RWPE1 (cell line): ENCODE measurements around the gene EDN3.

Experiments
- CTCF ChIA-PET: fragments of 350-600 bp; sonication (Branson Sonifier 250); formaldehyde crosslinking; extraction: SDS; loops from one replicate; lab custom pipeline; 2021; lab: Yijun Ruan, JAX
- POLR2A ChIA-PET: fragments of 400-600 bp; formaldehyde crosslinking; extraction: SDS; loops from one replicate; lab custom pipeline; 2020; ENCODE audit warnings: antibody characterized with exemption; ENCODE audit not compliant: low non-redundant PET; lab: Yijun Ruan, JAX
- DNase-seq: peaks from one replicate; pipeline ENCODE4 v3.0.0; 2012; ENCODE audit warnings: low spot score
- H3K27ac ChIP-seq: fragments of 450-650 bp; 2 replicates; pipeline ENCODE4 v1.5.1; 2017
- TF ChIP-seq, protein P1 (sequence below): fragments of 450-650 bp; conservative IDR thresholded peaks from 2 replicates; pipeline ENCODE4 v1.5.1; 2017; ENCODE audit warnings: low read depth, mild to moderate bottlenecking

EDN3 gene

GRCh38 chr20:59284470-59284869, 15.9 kb upstream of the EDN3 start:
- TF ChIP-seq, protein P1, sequence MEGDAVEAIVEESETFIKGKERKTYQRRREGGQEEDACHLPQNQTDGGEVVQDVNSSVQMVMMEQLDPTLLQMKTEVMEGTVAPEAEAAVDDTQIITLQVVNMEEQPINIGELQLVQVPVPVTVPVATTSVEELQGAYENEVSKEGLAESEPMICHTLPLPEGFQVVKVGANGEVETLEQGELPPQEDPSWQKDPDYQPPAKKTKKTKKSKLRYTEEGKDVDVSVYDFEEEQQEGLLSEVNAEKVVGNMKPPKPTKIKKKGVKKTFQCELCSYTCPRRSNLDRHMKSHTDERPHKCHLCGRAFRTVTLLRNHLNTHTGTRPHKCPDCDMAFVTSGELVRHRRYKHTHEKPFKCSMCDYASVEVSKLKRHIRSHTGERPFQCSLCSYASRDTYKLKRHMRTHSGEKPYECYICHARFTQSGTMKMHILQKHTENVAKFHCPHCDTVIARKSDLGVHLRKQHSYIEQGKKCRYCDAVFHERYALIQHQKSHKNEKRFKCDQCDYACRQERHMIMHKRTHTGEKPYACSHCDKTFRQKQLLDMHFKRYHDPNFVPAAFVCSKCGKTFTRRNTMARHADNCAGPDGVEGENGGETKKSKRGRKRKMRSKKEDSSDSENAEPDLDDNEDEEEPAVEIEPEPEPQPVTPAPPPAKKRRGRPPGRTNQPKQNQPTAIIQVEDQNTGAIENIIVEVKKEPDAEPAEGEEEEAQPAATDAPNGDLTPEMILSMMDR = no peak
- DNase-seq = no peak
- no peak overlapping the region for H3K27ac ChIP-seq
- CTCF ChIA-PET = no interaction called here
- POLR2A ChIA-PET = no interaction called here

- DNase-seq = no peak
- TF ChIP-seq, protein P1 = no peak
- ChIA-PET CTCF (interaction anchor here (0.7 to 0.8 kb wide), 3 partner anchors 9 to 166 kb away, joined by 3 to 4 read pairs (median 3); no protein-coding TSS in a partner anchor), POLR2A (no interaction called here)
- no peak overlapping the region for H3K27ac ChIP-seq
Observed at GRCh38 chr20:59289994-59290393, 10.4 kb upstream of the EDN3 start.

GRCh38 chr20:59291740-59292383, 8.5 kb upstream of the EDN3 start:
- POLR2A ChIA-PET = no interaction called here
- TF ChIP-seq, protein P1 = no peak
- CTCF ChIA-PET = interaction anchor here (0.6 kb wide), 1 partner anchor 61 kb away, joined by 3 read pairs; no protein-coding TSS in a partner anchor
- H3K27ac ChIP-seq = no peak overlapping the region
- peak; percentile 64 for DNase-seq

DNA sequence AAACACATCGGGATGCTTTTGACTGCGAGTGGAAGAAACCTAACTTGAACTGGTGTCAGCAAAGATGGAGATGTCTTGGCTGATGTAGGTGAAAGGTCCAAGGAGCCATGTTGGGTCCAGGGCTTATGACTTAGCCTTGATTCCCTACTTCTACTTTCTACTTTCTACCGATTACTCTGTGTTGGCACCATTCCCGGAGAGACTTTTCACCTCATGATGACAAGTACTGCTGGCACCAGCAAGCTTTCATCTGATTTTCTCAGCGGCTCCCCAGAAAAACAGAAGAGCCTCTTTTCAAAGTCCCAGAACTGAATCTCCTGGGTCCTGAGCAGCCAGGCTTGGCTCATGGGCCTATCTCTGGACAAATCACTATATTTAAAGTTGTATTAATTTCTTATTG, 4.9 kb upstream of the EDN3 start:
- CTCF ChIA-PET = no interaction called here
- TF ChIP-seq, protein P1 = no peak
- POLR2A ChIA-PET = no interaction called here

DNA sequence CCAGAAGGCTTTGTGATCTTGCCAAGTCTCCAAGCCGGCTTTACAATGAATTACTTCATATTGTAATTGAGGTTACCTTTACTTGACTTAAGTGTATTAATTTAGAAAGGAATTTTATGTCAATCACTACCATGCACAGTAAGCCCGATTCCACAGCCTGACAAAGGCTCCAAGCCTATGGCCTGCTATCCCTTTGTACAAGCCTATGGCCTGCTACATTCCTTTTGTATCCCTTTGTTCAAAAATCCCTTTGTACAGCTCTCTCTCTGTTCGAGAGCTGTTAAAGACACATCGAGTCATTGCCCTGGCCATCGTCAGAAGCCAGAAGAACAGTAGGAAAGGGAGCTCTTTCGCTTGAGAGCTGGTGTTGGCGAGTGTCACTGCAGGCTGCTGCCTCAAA, 2.7 kb upstream of the EDN3 start:
- TF ChIP-seq, protein P1 = no peak
- ChIA-PET CTCF (interaction anchor here (0.6 to 0.9 kb wide), 2 partner anchors 41 to 158 kb away, joined by 3 to 4 read pairs; no protein-coding TSS in a partner anchor), POLR2A (no interaction called here)
- DNase-seq = no peak
- H3K27ac ChIP-seq = no peak overlapping the region

More for the DNA sequence above, 4.9 kb upstream of the EDN3 start:
- H3K27ac ChIP-seq = no peak overlapping the region
- no peak for DNase-seq

- no peak for DNase-seq
- ChIA-PET CTCF (interaction anchor here (0.8 kb wide), 1 partner anchor 451 kb away, joined by 3 read pairs; no protein-coding TSS in a partner anchor), POLR2A (no interaction called here)
- TF ChIP-seq, protein P1 = no peak
- no peak overlapping the region for H3K27ac ChIP-seq
Observed at GRCh38 chr20:59299945-59300332, 472 bp upstream of the EDN3 start.
